Measurements from ENCODE around the gene EDNRB.

- TF ChIP-seq, protein P1, sequence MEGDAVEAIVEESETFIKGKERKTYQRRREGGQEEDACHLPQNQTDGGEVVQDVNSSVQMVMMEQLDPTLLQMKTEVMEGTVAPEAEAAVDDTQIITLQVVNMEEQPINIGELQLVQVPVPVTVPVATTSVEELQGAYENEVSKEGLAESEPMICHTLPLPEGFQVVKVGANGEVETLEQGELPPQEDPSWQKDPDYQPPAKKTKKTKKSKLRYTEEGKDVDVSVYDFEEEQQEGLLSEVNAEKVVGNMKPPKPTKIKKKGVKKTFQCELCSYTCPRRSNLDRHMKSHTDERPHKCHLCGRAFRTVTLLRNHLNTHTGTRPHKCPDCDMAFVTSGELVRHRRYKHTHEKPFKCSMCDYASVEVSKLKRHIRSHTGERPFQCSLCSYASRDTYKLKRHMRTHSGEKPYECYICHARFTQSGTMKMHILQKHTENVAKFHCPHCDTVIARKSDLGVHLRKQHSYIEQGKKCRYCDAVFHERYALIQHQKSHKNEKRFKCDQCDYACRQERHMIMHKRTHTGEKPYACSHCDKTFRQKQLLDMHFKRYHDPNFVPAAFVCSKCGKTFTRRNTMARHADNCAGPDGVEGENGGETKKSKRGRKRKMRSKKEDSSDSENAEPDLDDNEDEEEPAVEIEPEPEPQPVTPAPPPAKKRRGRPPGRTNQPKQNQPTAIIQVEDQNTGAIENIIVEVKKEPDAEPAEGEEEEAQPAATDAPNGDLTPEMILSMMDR (IDR thresholded peaks at IDR 0.05), result no peak
- TF ChIP-seq POLR2A (IDR thresholded peaks at IDR 0.05) (no peak), EP300 (IDR thresholded peaks at IDR 0.05) (no peak)
These were observed 48.0 kb upstream of the EDNRB start for GRCh38 chr13:77966671-77967070.
